ENCODE results near the gene SERPINA5. TPM values are rescaled to one million over a fixed set of nuclear protein-coding genes. Genes with fewer than 3 reads are reported as not detected.

SERPINA5 gene
- total and polyA plus RNA-seq, 2 of the 8 experiments (the other 6 are each of a cell fraction or from before 2014, with no cell fraction given), result 1.8 to 1.9 TPM

DNA sequence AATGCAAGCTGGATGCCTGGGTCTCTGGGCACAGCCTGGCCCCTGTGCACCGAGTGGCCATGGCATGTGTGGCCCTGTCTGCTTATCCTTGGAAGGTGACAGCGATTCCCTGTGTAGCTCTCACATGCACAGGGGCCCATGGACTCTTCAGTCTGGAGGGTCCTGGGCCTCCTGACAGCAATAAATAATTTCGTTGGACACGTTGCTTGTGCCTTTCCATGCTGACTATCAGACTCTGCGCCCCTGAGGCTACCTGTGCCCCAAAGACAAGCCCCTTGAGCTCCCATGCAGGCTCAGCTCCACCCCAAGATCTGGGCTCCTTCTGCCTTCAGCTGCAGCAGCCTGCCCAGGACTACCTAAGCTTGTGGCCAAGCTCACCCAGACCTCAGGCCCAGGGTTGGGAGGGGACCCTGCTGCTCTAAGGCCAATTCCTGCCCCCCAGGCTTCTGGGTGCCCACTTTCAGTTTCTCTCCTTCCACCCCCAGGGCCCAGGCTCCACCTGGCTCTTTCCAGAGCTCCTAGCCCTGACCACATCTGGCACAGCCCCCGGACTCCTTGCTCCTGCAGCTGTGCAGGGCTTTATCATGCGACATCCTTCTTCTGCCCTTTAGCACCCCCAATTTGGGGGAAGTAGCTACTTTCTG is 42.8 kb downstream of the SERPINA5 start (continued):
- TF ChIP-seq, protein P1, sequence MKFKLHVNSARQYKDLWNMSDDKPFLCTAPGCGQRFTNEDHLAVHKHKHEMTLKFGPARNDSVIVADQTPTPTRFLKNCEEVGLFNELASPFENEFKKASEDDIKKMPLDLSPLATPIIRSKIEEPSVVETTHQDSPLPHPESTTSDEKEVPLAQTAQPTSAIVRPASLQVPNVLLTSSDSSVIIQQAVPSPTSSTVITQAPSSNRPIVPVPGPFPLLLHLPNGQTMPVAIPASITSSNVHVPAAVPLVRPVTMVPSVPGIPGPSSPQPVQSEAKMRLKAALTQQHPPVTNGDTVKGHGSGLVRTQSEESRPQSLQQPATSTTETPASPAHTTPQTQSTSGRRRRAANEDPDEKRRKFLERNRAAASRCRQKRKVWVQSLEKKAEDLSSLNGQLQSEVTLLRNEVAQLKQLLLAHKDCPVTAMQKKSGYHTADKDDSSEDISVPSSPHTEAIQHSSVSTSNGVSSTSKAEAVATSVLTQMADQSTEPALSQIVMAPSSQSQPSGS (IDR thresholded peaks at IDR 0.05; ENCODE audit: low read length), result no peak

Measured in H1 (cell line).